H1 (cell line): ENCODE data around the gene ZFAND4. TPM values are rescaled to one million over a fixed set of nuclear protein-coding genes. Genes with fewer than 3 reads are reported as not detected.

Experiments
- CTCF ChIA-PET: fragments of 300-600 bp; sonication (Branson Sonifier 250); formaldehyde crosslinking; loops from one replicate; lab custom pipeline; 2021; ENCODE audit not compliant: partially characterized antibody; lab: Charles Lee
- POLR2A ChIA-PET: fragments of 300-600 bp; sonication (Branson Sonifier 250); formaldehyde crosslinking; loops from one replicate; lab custom pipeline; 2021; ENCODE audit warnings: inconsistent platforms; ENCODE audit not compliant: partially characterized antibody; lab: Charles Lee
- DNase-seq, 2 experiments: peaks; one replicate each; pipeline versions ENCODE4 v3.0.0 to v3.0.0-alpha.2; 2010 to 2022; ENCODE audit warnings: low spot score in 2 of 2, low read depth in 1 of 2, mixed read lengths in 1 of 2
- FAIRE-seq: peaks from 2 replicates; lab custom pipeline; 2011; peaks lifted over from hg19 to GRCh38; lab: Jason Lieb, UNC
- H2AFZ ChIP-seq: 2 replicates; pipeline ENCODE4 v1.8.1; 2012; ENCODE audit warnings: low read length, inconsistent platforms
- H2AK5ac ChIP-seq: 2 replicates; pipeline ENCODE4 v1.6.1; 2013; ENCODE audit warnings: low read depth, low read length
- H2BK120ac ChIP-seq: replicated peaks from 2 replicates; pipeline ENCODE3; 2013; ENCODE audit warnings: low read depth, low read length, inconsistent platforms
- H2BK12ac ChIP-seq: 2 replicates; pipeline ENCODE4 v1.6.1; 2013; ENCODE audit warnings: low read depth, low read length
- H2BK15ac ChIP-seq: 2 replicates; pipeline ENCODE4 v1.6.1; 2013; ENCODE audit warnings: low read length
- H2BK20ac ChIP-seq: 2 replicates; pipeline ENCODE4 v1.6.1; 2013; ENCODE audit warnings: low read length
- H2BK5ac ChIP-seq: 2 replicates; pipeline ENCODE4 v1.6.1; 2013; ENCODE audit warnings: low read depth, low read length
- H3K14ac ChIP-seq: 2 replicates; pipeline ENCODE4 v1.6.1; 2013; ENCODE audit warnings: inconsistent platforms; ENCODE audit not compliant: insufficient read length
- H3K18ac ChIP-seq: 2 replicates; pipeline ENCODE4 v1.6.1; 2013; ENCODE audit warnings: low read length; ENCODE audit errors: extremely low read depth
- H3K23ac ChIP-seq: 2 replicates; pipeline ENCODE4 v1.6.1; 2013; ENCODE audit warnings: inconsistent platforms; ENCODE audit not compliant: insufficient read length
- H3K23me2 ChIP-seq: 2 replicates; pipeline ENCODE4 v1.6.1; 2013; ENCODE audit warnings: low read depth, low read length
- H3K27ac ChIP-seq: 2 replicates; pipeline ENCODE4 v1.6.1; 2011; ENCODE audit warnings: low read depth, low read length, inconsistent platforms
- H3K27me3 ChIP-seq, 4 experiments: replicated peaks in 1 of 4; 1 replicate in 1 of 4; 2 replicates in 3 of 4; pipeline versions ENCODE4 v1.6.1 to v1.8.1; 2011 to 2013; ENCODE audit warnings: low read length in 3 of 4, mild to moderate bottlenecking in 3 of 4, inconsistent platforms in 2 of 4, mixed read lengths in 2 of 4, moderate library complexity in 1 of 4; ENCODE audit not compliant: control insufficient read depth in 3 of 4, insufficient read depth in 3 of 4; ENCODE audit errors: extremely low read depth in 1 of 4
- H3K36me3 ChIP-seq, 4 experiments: 2 replicates each; pipeline versions ENCODE4 v1.6.1 to v1.8.1; 2011 to 2013; ENCODE audit warnings: mild to moderate bottlenecking in 4 of 4, low read length in 3 of 4, moderate library complexity in 2 of 4, control low read depth in 1 of 4, inconsistent platforms in 1 of 4; ENCODE audit not compliant: insufficient read depth in 4 of 4, control insufficient read depth in 2 of 4
- H3K4ac ChIP-seq: replicated peaks from 2 replicates; pipeline ENCODE3; 2013; ENCODE audit warnings: low read length, low read depth, mixed read lengths, inconsistent platforms; ENCODE audit not compliant: insufficient read length
- H3K4me1 ChIP-seq, 4 experiments: replicated peaks in 1 of 4; 1 replicate in 1 of 4; 2 replicates in 3 of 4; pipeline versions ENCODE4 v1.6.1 to v1.8.1; 2011 to 2013; ENCODE audit warnings: low read length in 3 of 4, inconsistent platforms in 2 of 4, mixed read lengths in 1 of 4; ENCODE audit not compliant: insufficient read depth in 4 of 4, control insufficient read depth in 3 of 4
- H3K4me2 ChIP-seq, 2 experiments: 2 replicates each; pipeline versions ENCODE4 v1.6.1 to v1.8.1; 2011 to 2013; ENCODE audit warnings: low read depth in 2 of 2, low read length in 2 of 2, control low read depth in 1 of 2, inconsistent platforms in 1 of 2, mild to moderate bottlenecking in 1 of 2; ENCODE audit not compliant: insufficient read depth in 1 of 2
- H3K4me3 ChIP-seq, 4 experiments: fragments of 200-600, 300-600 bp in 1 of 4; sonication (generic), shearing (Covaris generic), sonication (Bioruptor Twin) in 1 of 4; 2 replicates each; pipeline versions ENCODE4 v1.5.1 to v1.8.1; 2011 to 2016; ENCODE audit warnings: low read length in 4 of 4, low read depth in 3 of 4, control low read depth in 2 of 4, inconsistent platforms in 2 of 4, mild to moderate bottlenecking in 2 of 4, mixed read lengths in 1 of 4, moderate library complexity in 1 of 4; ENCODE audit not compliant: insufficient read depth in 2 of 4; ENCODE audit errors: extremely low read depth in 1 of 4
- H3K56ac ChIP-seq: replicated peaks from 2 replicates; pipeline ENCODE3; 2013; ENCODE audit warnings: low read depth, mild to moderate bottlenecking, mixed read lengths, low read length, inconsistent platforms; ENCODE audit not compliant: insufficient read length
- H3K79me1 ChIP-seq: 2 replicates; pipeline ENCODE4 v1.6.1; 2013; ENCODE audit warnings: low read depth, low read length, control low read depth
- H3K79me2 ChIP-seq, 2 experiments: 2 replicates each; pipeline versions ENCODE4 v1.6.1 to v1.8.1; 2012 to 2013; ENCODE audit warnings: low read length in 2 of 2, mild to moderate bottlenecking in 2 of 2, inconsistent platforms in 1 of 2; ENCODE audit not compliant: insufficient read depth in 2 of 2, control insufficient read depth in 1 of 2
- H3K9ac ChIP-seq, 4 experiments: replicated peaks in 1 of 4; 1 replicate in 1 of 4; 2 replicates in 3 of 4; pipeline versions ENCODE4 v1.6.1 to v1.8.1; 2011 to 2013; ENCODE audit warnings: low read depth in 3 of 4, low read length in 3 of 4, control low read depth in 2 of 4, mild to moderate bottlenecking in 2 of 4, moderate library complexity in 2 of 4, inconsistent platforms in 1 of 4; ENCODE audit errors: extremely low read depth in 1 of 4
- H3K9me3 ChIP-seq, 2 experiments: 2 replicates each; pipeline versions ENCODE4 v1.6.1 to v1.8.1; 2012 to 2013; ENCODE audit warnings: mild to moderate bottlenecking in 2 of 2, moderate library complexity in 2 of 2, control low read depth in 1 of 2, inconsistent platforms in 1 of 2, low read depth in 1 of 2, low read length in 1 of 2, mixed read lengths in 1 of 2; ENCODE audit not compliant: insufficient read depth in 2 of 2
- H4K20me1 ChIP-seq, 2 experiments: replicated peaks in 1 of 2; 2 replicates each; pipeline versions ENCODE3 to v1.8.1; 2011 to 2013; ENCODE audit warnings: inconsistent platforms in 2 of 2, low read length in 2 of 2, mild to moderate bottlenecking in 1 of 2; ENCODE audit not compliant: insufficient read depth in 2 of 2, control insufficient read depth in 1 of 2
- H4K5ac ChIP-seq: 2 replicates; pipeline ENCODE4 v1.6.1; 2013; ENCODE audit warnings: low read length, low read depth, mixed read lengths, inconsistent platforms; ENCODE audit not compliant: insufficient read length
- H4K8ac ChIP-seq: 2 replicates; pipeline ENCODE4 v1.8.0; 2013; ENCODE audit warnings: mild to moderate bottlenecking, moderate library complexity, low read length, inconsistent platforms; ENCODE audit not compliant: insufficient read depth; ENCODE audit errors: extremely low read depth
- H4K91ac ChIP-seq: replicated peaks from 2 replicates; pipeline ENCODE3; 2013; ENCODE audit warnings: low read length, mixed read lengths, inconsistent platforms; ENCODE audit not compliant: insufficient read length
- CHD2 ChIP-seq: IDR thresholded peaks from 2 replicates; pipeline ENCODE4 v1.6.1; 2012; ENCODE audit warnings: low read length, improper control_type of control experiment
- GTF2F1 ChIP-seq: IDR thresholded peaks from 2 replicates; pipeline ENCODE4 v1.6.1; 2012; ENCODE audit warnings: low read depth, low read length, improper control_type of control experiment, borderline replicate concordance
- KDM1A ChIP-seq: fragments of 200-600, 300-600 bp; sonication (generic); IDR thresholded peaks from 2 replicates; pipeline ENCODE4 v1.7.1; 2016; ENCODE audit warnings: mild to moderate bottlenecking, low read length, borderline replicate concordance
- MAFK ChIP-seq: IDR thresholded peaks from 2 replicates; pipeline ENCODE4 v1.6.1; 2012; ENCODE audit warnings: low read depth, mild to moderate bottlenecking, improper control_type of control experiment, low read length
- POLR2A ChIP-seq, 2 experiments: IDR thresholded peaks; 1 replicate in 1 of 2; 2 replicates in 1 of 2; pipeline ENCODE4 v1.6.1; 2011; ENCODE audit warnings: low read depth in 2 of 2, low read length in 2 of 2, mild to moderate bottlenecking in 2 of 2; ENCODE audit errors: control extremely low read depth in 1 of 2
- RBBP5 ChIP-seq: IDR thresholded peaks from 2 replicates; pipeline ENCODE4 v1.7.1; 2012; ENCODE audit warnings: low read depth, mild to moderate bottlenecking, inconsistent platforms, low read length, moderate library complexity, borderline replicate concordance
- RFX5 ChIP-seq: IDR thresholded peaks from 2 replicates; pipeline ENCODE4 v1.6.1; 2011; ENCODE audit warnings: low read depth, low read length, improper control_type of control experiment, borderline replicate concordance
- RNF2 ChIP-seq: fragments of 200-900, 300-1000 bp; sonication (generic); IDR thresholded peaks from 2 replicates; pipeline ENCODE4 v1.7.1; 2016; ENCODE audit warnings: borderline replicate concordance, low read depth, mild to moderate bottlenecking, antibody characterized with exemption, low read length; ENCODE audit not compliant: poor library complexity, severe bottlenecking; ENCODE audit errors: missing control alignments
- SP2 ChIP-seq: IDR thresholded peaks from 2 replicates; pipeline ENCODE4 v1.6.1; 2012; ENCODE audit warnings: mild to moderate bottlenecking, low read length, inconsistent platforms
- SP4 ChIP-seq: IDR thresholded peaks from 2 replicates; pipeline ENCODE4 v1.6.1; 2012; ENCODE audit warnings: low read length, inconsistent platforms
- SUZ12 ChIP-seq: fragments of 200-600 bp; sonication (generic); IDR thresholded peaks from 2 replicates; pipeline ENCODE4 v1.6.1; 2012; ENCODE audit warnings: mild to moderate bottlenecking, inconsistent platforms, low read length, moderate library complexity, mixed read lengths
- TAF1 ChIP-seq: IDR thresholded peaks from 2 replicates; pipeline ENCODE4 v1.6.1; 2011; ENCODE audit warnings: mild to moderate bottlenecking, low read depth, low read length
- TCF12 ChIP-seq: IDR thresholded peaks from 2 replicates; pipeline ENCODE4 v1.6.1; 2011; ENCODE audit warnings: low read depth, mild to moderate bottlenecking, low read length
- WGBS, 2 experiments: shearing (Covaris generic) in 1 of 2; methylation state at CpG; one replicate each; pipeline versions ENCODE4 v1.1.6 to v1.1.7; 2013 to 2015; ENCODE audit warnings: low lambda C conversion rate in 2 of 2, mixed read lengths in 2 of 2, inconsistent platforms in 1 of 2, low coverage in 1 of 2, missing lambda C conversion rate in 1 of 2; ENCODE audit not compliant: insufficient replicate concordance in 2 of 2, insufficient coverage in 1 of 2, insufficient read length in 1 of 2; ENCODE audit errors: extremely low coverage in 1 of 2, missing lambda C conversion rate in 1 of 2; 5-methylcytosine and 5-hydroxymethylcytosine counted together
- polyA plus RNA-seq, 7 experiments: library from polyadenylated mRNA; depleted of rRNA in 3 of 7; stranded (reverse) in 5 of 7; unstranded in 2 of 7; fragments of >200 nt in 5 of 7; fragments of 200-250 nt in 2 of 7; gene quantifications; 1 replicate in 5 of 7; 2 replicates in 1 of 7; 4 replicates in 1 of 7; pipeline versions ENCODE4 v1.2.1 to v1.2.3, GENCODE V29; 2011 to 2013; ENCODE audit warnings: missing spikeins in 2 of 7, mixed read lengths in 2 of 7
- total RNA-seq: library from RNA; stranded (reverse); fragmentation: NEBNext Ultra II Directional; extraction: Animal tissue kit (Norgen Biotek cat#: 25700); gene quantifications from 2 replicates; pipeline ENCODE4 v1.2.1, GENCODE V29; 2021

Gene ZFAND4
- total and polyA plus RNA-seq, 2 of the 8 experiments (the other 6 are each of a cell fraction or from before 2014, with no cell fraction given): 2.8 to 17.8 TPM

- Histone ChIP-seq H3K18ac (no peak overlapping the region), H3K9me3 (no peaks in the 10 kb centered on the region), H3K27me3 (no peaks in the 10 kb centered on the region), H3K4me1 (peaks cover 0 to 5% (median 3%) of the 10 kb centered on the region in 4 experiments; a peak in 5 of 7 replicates), H2AFZ (peak overlapping the region; percentile 88), H4K5ac (peak overlapping the region; percentile 59), H3K4me2 (peak overlapping the region; percentile 56 to 71), H4K8ac (peak overlapping the region; percentile 84), H3K4ac (no peak overlapping the region), H3K23ac (no peak overlapping the region), H2BK12ac (no peak overlapping the region), H4K91ac (peak overlapping the region; percentile 76), H2AK5ac (no peak overlapping the region), H4K20me1 (no peaks in the 10 kb centered on the region), H3K9ac (peak overlapping the region in 3 of 4 experiments; percentile 2 to 65 (median 61); a peak in 5 of 7 replicates), H2BK5ac (0 out of 2 replicates have a peak overlapping the region, but pooled peaks have one; percentile 22), H3K79me2 (peaks cover 0 to 28% of the 10 kb centered on the region in 2 experiments; a peak in 2 of 4 replicates), H2BK20ac (no peak overlapping the region), H3K27ac (peak overlapping the region; percentile 65), H2BK120ac (no peak overlapping the region), H3K23me2 (peaks cover 4% of the 10 kb centered on the region; the same call in 1 of the 2 replicates), H2BK15ac (0 out of 2 replicates have a peak overlapping the region, but pooled peaks have one; percentile 66), H3K4me3 (peak overlapping the region; percentile 18 to 98 (median 32); a peak in 7 of 8 replicates), H3K56ac (no peak overlapping the region), H3K36me3 (no peaks in the 10 kb centered on the region), H3K14ac (no peak overlapping the region), H3K79me1 (no peaks in the 10 kb centered on the region)
- DNase-seq (no peak), FAIRE-seq (no peak)
- WGBS, 2 experiments: 45% methylated on average over 19 of the region's 19 CpGs; no CpG with 5 or more reads in 1 of the 2 experiments
- ChIA-PET CTCF (interaction anchor here (0.6 to 1.8 kb wide), 5 partner anchors 77 to 592 kb away, joined by 4 to 6 read pairs (median 4); no protein-coding TSS in a partner anchor), POLR2A (interaction anchor here (0.7 kb wide), 1 partner anchor 209 kb away, joined by 3 read pairs; no protein-coding TSS in a partner anchor)
- TF ChIP-seq RFX5 (no peak), GTF2F1 (no peak), POLR2A (IDR thresholded peaks at IDR 0.05; ENCODE audit: control extremely low read depth in 1 of 2, low read depth in 2 of 2, low read length in 2 of 2) (no peak; a peak in 1 of 3 replicates), RNF2 (no peak), CHD2 (no peak), SUZ12 (no peak), KDM1A (peak; percentile 99), TAF1 (no peak), SP2 (no peak), TCF12 (no peak), SP4 (peak; percentile 82; the same call in 1 of the 2 replicates), MAFK (no peak), RBBP5 (peak; percentile 13; the same call in 1 of the 2 replicates)
Observed at GRCh38 chr10:45673074-45673648, 589 bp upstream of the ZFAND4 start.
